Body of pancreas (tissue), 4 donors: Measurements from ENCODE around the gene LGR4.

Source experiments
- POLR2A ChIP-seq, 3 donors: fragments of 450-650 bp; IDR thresholded peaks; one replicate each; pipeline ENCODE4 v1.6.1; 2016; ENCODE audit warnings: antibody characterized with exemption in 3 of 3, mild to moderate bottlenecking in 2 of 3
- TF ChIP-seq, protein P1 (sequence below), 7 experiments: fragments of 450-650 bp in 4 of 7; fragments of 200-600 bp in 3 of 7; sonication (generic) in 3 of 7; IDR thresholded peaks; one replicate each; pipeline ENCODE4 v1.5.1; 2016 to 2019; ENCODE audit warnings: antibody characterized with exemption in 7 of 7

DNA sequence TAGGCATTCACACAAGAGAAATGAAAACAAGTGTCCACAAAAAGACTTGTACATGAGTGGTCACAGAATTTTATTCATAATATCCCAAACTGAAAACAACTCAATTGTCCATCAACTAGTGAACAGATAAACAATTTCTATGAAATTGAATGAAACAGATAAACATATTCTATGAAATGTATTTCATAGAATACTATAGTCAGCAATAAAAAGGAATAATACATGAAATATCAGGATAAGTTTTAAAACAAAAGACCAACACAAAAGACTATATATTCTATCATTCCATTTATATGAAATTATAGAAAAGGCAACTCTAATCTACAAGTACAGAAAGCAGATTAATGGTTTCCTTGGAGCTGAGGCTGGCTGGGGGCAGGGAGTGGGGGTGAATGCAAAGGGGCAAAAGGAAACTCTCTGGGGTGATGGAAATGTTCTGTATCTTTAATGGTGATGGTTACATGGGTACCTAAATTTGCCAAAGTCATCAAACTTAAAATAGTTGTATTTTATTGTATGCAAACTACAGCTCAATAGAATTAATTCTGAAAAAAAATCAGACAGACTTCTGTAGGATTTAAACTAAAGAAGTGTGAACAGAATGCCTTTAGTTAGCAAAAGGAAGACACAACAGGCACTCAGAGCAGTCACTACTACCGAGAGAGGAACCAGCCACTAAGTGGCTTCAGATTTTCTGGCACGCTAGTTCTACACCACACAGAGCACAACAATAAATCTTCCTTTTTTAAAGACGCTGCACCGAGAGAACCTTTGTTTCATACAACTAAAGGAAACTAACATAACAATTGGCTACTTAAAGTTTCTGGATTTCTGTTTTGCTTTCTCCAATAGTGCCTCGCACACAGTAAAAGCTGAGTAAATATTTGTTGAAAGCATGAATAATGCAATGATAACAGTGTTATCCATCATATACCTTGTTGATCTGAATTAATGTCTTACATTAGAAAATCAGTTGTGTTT, 124.9 kb downstream of the LGR4 start:
- TF ChIP-seq, protein P1, sequence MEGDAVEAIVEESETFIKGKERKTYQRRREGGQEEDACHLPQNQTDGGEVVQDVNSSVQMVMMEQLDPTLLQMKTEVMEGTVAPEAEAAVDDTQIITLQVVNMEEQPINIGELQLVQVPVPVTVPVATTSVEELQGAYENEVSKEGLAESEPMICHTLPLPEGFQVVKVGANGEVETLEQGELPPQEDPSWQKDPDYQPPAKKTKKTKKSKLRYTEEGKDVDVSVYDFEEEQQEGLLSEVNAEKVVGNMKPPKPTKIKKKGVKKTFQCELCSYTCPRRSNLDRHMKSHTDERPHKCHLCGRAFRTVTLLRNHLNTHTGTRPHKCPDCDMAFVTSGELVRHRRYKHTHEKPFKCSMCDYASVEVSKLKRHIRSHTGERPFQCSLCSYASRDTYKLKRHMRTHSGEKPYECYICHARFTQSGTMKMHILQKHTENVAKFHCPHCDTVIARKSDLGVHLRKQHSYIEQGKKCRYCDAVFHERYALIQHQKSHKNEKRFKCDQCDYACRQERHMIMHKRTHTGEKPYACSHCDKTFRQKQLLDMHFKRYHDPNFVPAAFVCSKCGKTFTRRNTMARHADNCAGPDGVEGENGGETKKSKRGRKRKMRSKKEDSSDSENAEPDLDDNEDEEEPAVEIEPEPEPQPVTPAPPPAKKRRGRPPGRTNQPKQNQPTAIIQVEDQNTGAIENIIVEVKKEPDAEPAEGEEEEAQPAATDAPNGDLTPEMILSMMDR (IDR thresholded peaks at IDR 0.05): no peak
- TF ChIP-seq POLR2A (IDR thresholded peaks at IDR 0.05): no peak
